Posterior vena cava (tissue), 2 donors: ENCODE measurements around the gene BMX. TPM values are rescaled to one million over a fixed set of nuclear protein-coding genes. Genes with fewer than 3 reads are reported as not detected.

ENCODE experiments used
- DNase-seq: peaks from one replicate; pipeline ENCODE4 v3.0.0-alpha.2; 2020; ENCODE audit warnings: low spot score
- intact Hi-C, 2 donors: fragments of 100-400 bp; cut with DNase I; formaldehyde crosslinking; loops; one replicate each; pipeline versions ENCODE4 v1.14.1 to v1.14.2; 2022 to 2023
- long read RNA-seq, 2 donors: library from polyadenylated mRNA; unstranded; transcript quantifications; one replicate each; pipeline ENCODE4 v2.0.0, GENCODE V29; 2020 to 2021
- total RNA-seq, 2 donors: library from RNA; stranded (reverse); fragmentation: NEBNext Ultra II Directional; extraction: Animal tissue kit (Norgen Biotek cat#: 25700); gene quantifications; one replicate each; pipeline ENCODE4 v1.2.1, GENCODE V29; 2021
- donor health status: DM: yes; HTN: yes; CAD: no.
- donor health status: DM: yes; HTN: yes; CAD: no.

BMX gene
- 1 to 10 TPM; 4.4 to 7.0 TPM for total RNA-seq
- long read RNA-seq, donor 1, partial matches to known transcripts, result 0 of 4 reads
- long read RNA-seq, donor 1, other reads (novel, unspliced or antisense), result 1 of 4 reads
- long read RNA-seq, donor 2, transcript BMX-202 (19 exons, 2,531 nt), result major isoform, 7 of 11 reads
- long read RNA-seq, donor 2, partial matches to known transcripts, result 3 of 11 reads
- long read RNA-seq, donor 2, other reads (novel, unspliced or antisense), result 1 of 11 reads

- intact Hi-C loops, result no loop called here
- DNase-seq, result peak; percentile 80
Observed at GRCh38 chrX:15500497-15500966, at the start of gene BMX. TSS of gene BMX (plus strand) at chrX:15500807. CDS start at chrX:15508354, 7,547 bp downstream.

- no peak for DNase-seq
- intact Hi-C loops, result no loop called here
Observed at GRCh38 chrX:15451913-15452312, 48.7 kb upstream of the BMX start.

GRCh38 chrX:15464704-15465103, 35.9 kb upstream of the BMX start:
- intact Hi-C loops, result no loop called here
- no peak for DNase-seq

GRCh38 chrX:15465347-15465746, 35.3 kb upstream of the BMX start:
- DNase-seq, result no peak
- intact Hi-C loops, result no loop called here

- no peak for DNase-seq
- intact Hi-C loops, result no loop called here
Observed at GRCh38 chrX:15465896-15466651, 34.5 kb upstream of the BMX start.

- DNase-seq, result no peak
Observed at GRCh38 chrX:15468036-15468435, 32.6 kb upstream of the BMX start.

GRCh38 chrX:15469613-15470012, 31.0 kb upstream of the BMX start:
- intact Hi-C loops, result no loop called here
- no peak for DNase-seq

More at GRCh38 chrX:15468036-15468435, 32.6 kb upstream of the BMX start:
- intact Hi-C loops, result no loop called here

GRCh38 chrX:15471028-15471427, 29.6 kb upstream of the BMX start:
- intact Hi-C loops, result no loop called here
- no peak for DNase-seq

GRCh38 chrX:15472531-15472930, 28.1 kb upstream of the BMX start:
- no peak for DNase-seq
- intact Hi-C loops, result no loop called here

- DNase-seq, result no peak
Observed at GRCh38 chrX:15474028-15474427, 26.6 kb upstream of the BMX start.

GRCh38 chrX:15475021-15475420, 25.6 kb upstream of the BMX start:
- intact Hi-C loops, result no loop called here
- DNase-seq, result no peak

More at GRCh38 chrX:15474028-15474427, 26.6 kb upstream of the BMX start:
- intact Hi-C loops, result no loop called here

- intact Hi-C loops, result no loop called here
- no peak for DNase-seq
Observed at GRCh38 chrX:15475486-15475885, 25.1 kb upstream of the BMX start.

- DNase-seq, result no peak
Observed at GRCh38 chrX:15483891-15484290, 16.7 kb upstream of the BMX start.

GRCh38 chrX:15492469-15492868, 8.1 kb upstream of the BMX start:
- no peak for DNase-seq
- intact Hi-C loops, result no loop called here

More at GRCh38 chrX:15483891-15484290, 16.7 kb upstream of the BMX start:
- intact Hi-C loops, result no loop called here

GRCh38 chrX:15493118-15493962, 7.3 kb upstream of the BMX start, which contains the start of gene PIR:
TSS of gene PIR (minus strand) at chrX:15493333. CDS start at chrX:15491257, 2,076 bp downstream.
- peak; percentile 95 for DNase-seq
- intact Hi-C loops, result no loop called here

- no peak for DNase-seq
- intact Hi-C loops, result no loop called here
Observed at GRCh38 chrX:15495801-15496200, 4.8 kb upstream of the BMX start.

- intact Hi-C loops, result no loop called here
- DNase-seq, result no peak
Observed at GRCh38 chrX:15496824-15497223, 3.8 kb upstream of the BMX start.

- no peak for DNase-seq
- intact Hi-C loops, result no loop called here
Observed at GRCh38 chrX:15497865-15498264, 2.7 kb upstream of the BMX start.

- intact Hi-C loops, result no loop called here
Observed at GRCh38 chrX:15498741-15499140, 1.9 kb upstream of the BMX start.

GRCh38 chrX:15499976-15500375, 631 bp upstream of the BMX start:
- intact Hi-C loops, result no loop called here
- DNase-seq, result no peak

More at GRCh38 chrX:15498741-15499140, 1.9 kb upstream of the BMX start:
- DNase-seq, result no peak
